ENCODE results near the gene PDE3B. TPM values are rescaled to one million over a fixed set of nuclear protein-coding genes. Genes with fewer than 3 reads are reported as not detected.
"Not testable (repeated sequence)": the region's sequence is repeated elsewhere in the genome, so short reads cannot be mapped to it uniquely, and the experiment has no call there.

PDE3B gene
- total RNA-seq, 1 donor: 0.43 TPM

DNA sequence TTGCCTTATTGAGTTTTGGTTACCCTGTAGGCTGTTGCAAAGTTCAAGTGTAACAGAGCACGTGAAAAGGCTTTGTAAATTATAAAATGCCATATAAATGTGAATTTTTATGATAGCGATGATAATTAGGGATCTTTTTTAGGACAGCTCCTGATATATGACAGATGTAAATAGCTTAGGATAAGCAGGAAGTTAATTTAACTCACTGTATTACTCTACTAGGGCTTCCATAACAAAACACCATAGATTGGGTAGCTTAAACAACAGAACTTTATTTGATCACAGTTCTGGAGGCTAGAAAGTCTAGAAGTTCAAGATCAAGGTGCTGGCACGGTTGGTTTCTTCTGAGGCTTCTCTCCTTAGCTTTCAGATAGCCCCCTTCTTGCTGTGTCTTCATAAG lies 17.0 kb upstream of the PDE3B start:
- H3K4me3 ChIP-seq (ENCODE audit: low read depth, low read length): no peak overlapping the region
- TF ChIP-seq CTCF (IDR thresholded peaks at IDR 0.05; ENCODE audit: insufficient read depth, low read depth, low read length): no peak
- no peak for DNase-seq (ENCODE audit: low read depth)

DNA sequence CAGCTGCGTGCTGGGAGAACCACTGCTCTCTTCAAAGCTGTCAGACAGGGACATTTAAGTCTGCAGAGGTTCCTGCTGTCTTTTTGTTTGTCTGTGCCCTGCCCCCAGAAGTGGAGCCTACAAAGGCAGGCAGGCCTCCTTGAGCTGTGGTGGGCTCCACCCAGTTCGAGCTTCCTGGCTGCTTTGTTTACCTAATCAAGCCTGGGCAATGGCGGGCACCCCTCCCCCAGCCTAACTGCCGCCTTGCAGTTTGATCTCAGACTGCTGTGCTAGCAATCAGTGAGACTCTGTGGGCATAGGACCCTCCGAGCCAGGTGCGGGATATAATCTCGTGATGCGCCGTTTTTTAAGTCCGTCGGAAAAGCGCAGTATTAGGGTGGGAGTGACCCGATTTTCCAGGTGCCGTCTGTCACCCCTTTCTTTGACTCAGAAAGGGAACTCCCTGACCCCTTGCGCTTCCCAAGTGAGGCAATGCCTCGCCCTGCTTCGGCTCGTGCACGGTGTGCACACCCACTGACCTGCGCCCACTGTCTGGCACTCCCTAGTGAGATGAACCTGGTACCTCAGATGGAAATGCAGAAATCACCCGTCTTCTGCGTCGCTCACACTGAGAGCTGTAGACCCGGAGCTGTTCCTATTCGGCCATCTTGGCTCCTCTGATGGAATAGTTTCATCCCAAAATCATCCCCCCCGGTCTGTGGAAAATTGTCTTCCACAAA lies 9.9 kb upstream of the PDE3B start:
- DNase-seq (ENCODE audit: low read depth); H3K4me3 ChIP-seq (ENCODE audit: low read depth, low read length): not testable (repeated sequence)

DNA sequence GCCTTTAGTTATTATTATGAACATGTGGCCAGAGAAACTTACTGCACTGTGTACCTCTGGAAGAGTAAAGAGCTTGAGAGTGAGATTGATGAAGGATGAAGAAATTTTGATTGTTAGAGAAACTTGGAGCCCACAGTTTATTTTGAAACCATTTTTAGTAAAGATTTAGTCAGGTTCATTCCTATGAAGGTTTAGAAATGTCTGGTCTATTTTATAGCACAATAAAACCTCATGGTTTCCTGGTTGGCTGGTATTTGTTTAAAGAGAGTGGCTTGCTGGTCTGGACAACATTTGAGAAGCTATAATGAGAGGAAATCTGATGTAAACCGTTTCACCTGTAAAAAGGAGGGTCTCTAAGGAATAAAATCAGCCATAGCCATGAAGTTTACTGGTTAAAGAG lies 8.8 kb upstream of the PDE3B start:
- TF ChIP-seq CTCF (IDR thresholded peaks at IDR 0.05; ENCODE audit: insufficient read depth, low read depth, low read length): no peak
- DNase-seq (ENCODE audit: low read depth): peak; percentile 26
- H3K4me3 ChIP-seq (ENCODE audit: low read depth, low read length): no peak overlapping the region

DNA sequence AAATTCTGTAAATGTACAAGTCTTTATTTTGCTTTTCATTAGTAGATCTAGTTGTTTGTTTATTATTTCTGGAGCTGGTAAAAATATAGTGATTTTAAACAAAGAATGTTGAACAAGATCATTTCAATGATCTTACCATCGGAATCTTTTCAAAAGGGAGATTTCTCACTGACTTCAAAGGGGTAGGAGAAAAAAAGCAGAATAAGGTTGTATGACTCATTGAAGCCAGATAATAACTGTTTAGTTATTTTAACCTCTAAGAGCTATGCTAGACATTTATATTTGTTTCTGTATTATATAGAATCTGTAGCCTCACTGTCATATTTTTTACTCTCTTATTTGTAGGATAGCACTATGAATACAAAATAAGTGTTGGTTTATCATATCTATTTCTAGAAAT lies 8.1 kb upstream of the PDE3B start:
- no peak for DNase-seq (ENCODE audit: low read depth)
- no peak for TF ChIP-seq CTCF (IDR thresholded peaks at IDR 0.05; ENCODE audit: insufficient read depth, low read depth, low read length)

DNA sequence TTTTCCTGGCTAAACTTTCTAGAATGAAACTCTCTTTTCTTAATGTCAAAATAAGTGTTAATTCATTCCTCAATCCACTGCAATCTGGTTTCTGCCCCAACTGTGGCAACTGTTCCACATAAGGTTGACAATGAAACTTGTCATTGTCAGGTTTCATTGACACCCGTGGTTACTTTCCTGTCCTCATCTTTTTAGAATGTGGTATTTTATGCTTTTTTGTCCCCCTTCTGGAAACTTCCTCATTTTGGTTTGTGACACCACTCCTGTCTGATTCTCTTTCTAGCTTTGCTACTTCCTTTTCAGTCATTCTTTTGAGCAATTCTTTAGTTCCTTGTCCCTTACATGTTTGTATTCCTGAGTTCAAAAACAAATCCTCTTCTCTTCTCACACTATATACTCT lies 7.5 kb upstream of the PDE3B start:
- H3K4me3 ChIP-seq (ENCODE audit: low read depth, low read length): no peak overlapping the region
- DNase-seq (ENCODE audit: low read depth): no peak
- no peak for TF ChIP-seq CTCF (IDR thresholded peaks at IDR 0.05; ENCODE audit: insufficient read depth, low read depth, low read length)

More for the DNA sequence above, 8.1 kb upstream of the PDE3B start:
- H3K4me3 ChIP-seq (ENCODE audit: low read depth, low read length): no peak overlapping the region

GRCh38 chr11:14637868-14638409 lies 5.7 kb upstream of the PDE3B start:
- no peak for TF ChIP-seq CTCF (IDR thresholded peaks at IDR 0.05; ENCODE audit: insufficient read depth, low read depth, low read length)
- DNase-seq (ENCODE audit: low read depth): no peak
- no peak overlapping the region for H3K4me3 ChIP-seq (ENCODE audit: low read depth, low read length)

DNA sequence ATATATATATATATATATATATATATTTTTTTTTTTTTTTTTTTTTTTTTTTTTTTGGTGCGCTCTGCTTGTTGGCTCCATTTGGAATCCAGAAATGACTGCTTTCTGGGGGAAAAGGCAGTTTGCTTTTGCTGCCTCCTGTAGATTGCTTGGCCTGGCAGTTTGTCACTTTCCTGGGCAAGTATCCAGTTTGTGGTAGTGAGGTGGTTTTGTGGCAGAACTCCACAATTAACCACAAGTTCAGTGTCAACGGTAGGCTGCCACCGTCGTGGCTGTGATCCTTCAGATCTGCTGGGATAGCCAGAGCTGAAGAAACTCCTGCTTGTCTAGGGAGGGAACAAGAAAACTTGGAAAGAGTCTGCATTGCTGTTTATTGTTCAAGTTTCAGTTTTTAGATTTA lies 5.0 kb upstream of the PDE3B start:
- H3K4me3 ChIP-seq (ENCODE audit: low read depth, low read length): no peak overlapping the region
- DNase-seq (ENCODE audit: low read depth): no peak
- no peak for TF ChIP-seq CTCF (IDR thresholded peaks at IDR 0.05; ENCODE audit: insufficient read depth, low read depth, low read length)

Measured in fibroblast of villous mesenchyme (primary cell).